Thyroid gland (tissue), 4 donors: ENCODE data around the gene STPG3.

Source experiments
- CTCF ChIP-seq, 6 experiments: fragments of 200-600 bp in 3 of 6; fragments of 450-650 bp in 3 of 6; sonication (generic) in 3 of 6; IDR thresholded peaks; one replicate each; pipeline ENCODE4 v1.5.1; 2016 to 2019; ENCODE audit warnings: antibody characterized with exemption in 6 of 6, mild to moderate bottlenecking in 2 of 6, inconsistent platforms in 1 of 6, moderate library complexity in 1 of 6
- POLR2A ChIP-seq, 2 donors: fragments of 450-650 bp; IDR thresholded peaks; one replicate each; pipeline ENCODE4 v1.6.1; 2017; ENCODE audit warnings: antibody characterized with exemption in 2 of 2, mild to moderate bottlenecking in 2 of 2, moderate library complexity in 1 of 2

- TF ChIP-seq CTCF (IDR thresholded peaks at IDR 0.05): peak in 4 of 6 experiments; percentile 17 to 97 (median 85)
- TF ChIP-seq POLR2A (IDR thresholded peaks at IDR 0.05): no peak
Observed at GRCh38 chr9:137295238-137295811, 44.2 kb downstream of the STPG3 start.
